DMS79 (cell line): ENCODE results near the gene FBXW12.
"Not testable (repeated sequence)": the region's sequence is repeated elsewhere in the genome, so short reads cannot be mapped to it uniquely, and the experiment has no call there.

Experiments
- DNase-seq: peaks from one replicate; lab custom pipeline; 2025; lab: John Stamatoyannopoulos, UW

Gene FBXW12

GRCh38 chr3:48371651-48372376 is at the start of gene FBXW12:
FBXW12 (plus strand) TSS chr3:48372219; CDS start chr3:48372768, 549 bp downstream.
- DNase-seq = no peak

- DNase-seq = not testable (repeated sequence)
Measured at GRCh38 chr3:48331706-48332435, 40.1 kb upstream of the FBXW12 start.

- DNase-seq = not testable (repeated sequence)
Measured at GRCh38 chr3:48333346-48334245, 38.4 kb upstream of the FBXW12 start, which contains the start of gene SPINK8. SPINK8 (minus strand) TSS chr3:48333661; CDS start chr3:48328341, 5,320 bp downstream.

GRCh38 chr3:48334605-48335004 is 37.4 kb upstream of the FBXW12 start:
- no peak for DNase-seq

- not testable (repeated sequence) for DNase-seq
Measured at GRCh38 chr3:48335286-48335685, 36.7 kb upstream of the FBXW12 start.

- not testable (repeated sequence) for DNase-seq
Measured at GRCh38 chr3:48337536-48337935, 34.5 kb upstream of the FBXW12 start.

GRCh38 chr3:48338635-48339034 is 33.4 kb upstream of the FBXW12 start:
- no peak for DNase-seq

GRCh38 chr3:48343432-48343831 is 28.6 kb upstream of the FBXW12 start:
- no peak for DNase-seq

- DNase-seq = no peak
Measured at GRCh38 chr3:48344867-48345507, 27.0 kb upstream of the FBXW12 start.

- no peak for DNase-seq
Measured at GRCh38 chr3:48345946-48346572, 26.0 kb upstream of the FBXW12 start.

GRCh38 chr3:48347500-48347899 is 24.5 kb upstream of the FBXW12 start:
- no peak for DNase-seq

- no peak for DNase-seq
Measured at GRCh38 chr3:48352546-48352945, 19.5 kb upstream of the FBXW12 start.

- DNase-seq = no peak
Measured at GRCh38 chr3:48353987-48354386, 18.0 kb upstream of the FBXW12 start.

- no peak for DNase-seq
Measured at GRCh38 chr3:48356419-48356818, 15.6 kb upstream of the FBXW12 start.

GRCh38 chr3:48361928-48362327 is 10.1 kb upstream of the FBXW12 start:
- no peak for DNase-seq

GRCh38 chr3:48364840-48365239 is 7.2 kb upstream of the FBXW12 start:
- no peak for DNase-seq

- DNase-seq = no peak
Measured at GRCh38 chr3:48367201-48367600, 4.8 kb upstream of the FBXW12 start.

GRCh38 chr3:48369693-48370332 is 2.2 kb upstream of the FBXW12 start:
- DNase-seq = no peak

GRCh38 chr3:48370333-48370713 is 1.7 kb upstream of the FBXW12 start:
- DNase-seq = no peak

- no peak for DNase-seq
Measured at GRCh38 chr3:48372377-48372770, 355 bp downstream of the FBXW12 start.
